ENCODE measurements around the gene PCAT7. TPM values are rescaled to one million over a fixed set of nuclear protein-coding genes. Genes with fewer than 3 reads are reported as not detected.

PCAT7 gene
- total RNA-seq, 1 experiment from 2014 or later = 4.0 TPM

DNA sequence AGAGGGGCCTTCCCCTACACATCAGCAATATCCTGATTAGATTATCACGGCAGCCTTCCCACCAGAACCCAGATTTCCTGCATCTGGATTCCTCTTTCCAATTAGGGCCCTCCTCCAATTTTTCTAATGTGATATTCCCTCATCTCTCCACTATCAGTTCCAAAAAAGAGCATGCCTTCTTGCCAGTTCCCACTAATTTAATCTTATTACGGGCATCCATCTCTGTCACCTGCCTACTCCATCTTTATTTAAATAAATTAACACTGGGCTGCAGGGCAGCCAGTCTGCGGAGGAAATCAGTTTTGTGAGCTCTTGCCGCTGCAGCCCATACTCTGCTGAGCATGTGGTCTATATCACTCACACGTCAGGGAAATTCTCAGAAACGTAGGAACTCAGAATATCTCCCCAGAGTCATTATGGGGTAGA is 55.3 kb downstream of the PCAT7 start:
- no peak overlapping the region for H3K27ac Mint-ChIP-seq
- H3K14ac ChIP-seq (ENCODE audit: insufficient read depth, low read length) = no peak overlapping the region
- H3K4me2 ChIP-seq (ENCODE audit: insufficient read depth, insufficient read length, low read length) = no peak overlapping the region
- H3K9me3 Mint-ChIP-seq = no peaks in the 10 kb centered on the region
- H2BK120ac ChIP-seq (ENCODE audit: low read depth, low read length, poor library complexity, severe bottlenecking) = no peak overlapping the region
- H4K8ac ChIP-seq (replicated peaks; ENCODE audit: insufficient read length, low read depth, low read length) = no peak overlapping the region
- no peak overlapping the region for H3K9ac ChIP-seq (ENCODE audit: extremely low read depth, insufficient read length, low read length)
- H3K79me2 ChIP-seq (ENCODE audit: insufficient read depth, low read length) = no peaks in the 10 kb centered on the region; the same call in 1 of the 2 replicates
- peaks cover 17 to 29% of the 10 kb centered on the region in 2 experiments for H3K4me1 Mint-ChIP-seq
- H3K79me1 ChIP-seq (ENCODE audit: insufficient read depth, low read depth, low read length, poor library complexity, severe bottlenecking) = no peaks in the 10 kb centered on the region
- H3K36me3 Mint-ChIP-seq (ENCODE audit: insufficient read depth in 1 of 3, low read depth in 3 of 3) = no peaks in the 10 kb centered on the region
- no CpG with 5 or more reads among the region's 6 CpGs for WGBS (ENCODE audit: extremely low coverage, insufficient read length, low lambda C conversion rate)
- peaks cover 2% of the 10 kb centered on the region; the same call in 1 of the 2 replicates for H3K4me1 ChIP-seq (ENCODE audit: insufficient read depth, low read length)
- no peak overlapping the region for H2BK15ac ChIP-seq (ENCODE audit: low read depth, low read length)
- H3K18ac ChIP-seq (ENCODE audit: insufficient read length, low read depth, low read length) = no peak overlapping the region
- H2AFZ ChIP-seq (ENCODE audit: low read length) = no peak overlapping the region
- no peaks in the 10 kb centered on the region for H3K23me2 ChIP-seq (ENCODE audit: insufficient read length, low read depth, low read length, poor library complexity, severe bottlenecking)
- H3K27me3 Mint-ChIP-seq (ENCODE audit: low read depth) = peaks cover 20% of the 10 kb centered on the region
- no peak overlapping the region for H3K4ac ChIP-seq (ENCODE audit: low read depth, low read length)
- H2AK5ac ChIP-seq (ENCODE audit: insufficient read length, low read length) = no peak overlapping the region
- H3K9me3 ChIP-seq (ENCODE audit: control insufficient read depth, low read depth, low read length) = no peaks in the 10 kb centered on the region
- no peak overlapping the region for H3T11ph ChIP-seq (ENCODE audit: low read length)
- DNase-seq = no peak
- H4K5ac ChIP-seq (ENCODE audit: insufficient read length, low read depth, low read length) = no peak overlapping the region
- no peak overlapping the region for H2BK20ac ChIP-seq (ENCODE audit: low read depth, low read length, poor library complexity, severe bottlenecking)
- H3K27me3 ChIP-seq (ENCODE audit: insufficient read depth, low read length) = no peaks in the 10 kb centered on the region
- no peak overlapping the region for H3K56ac ChIP-seq (ENCODE audit: insufficient read length, low read depth, low read length)
- no peak overlapping the region for H2BK5ac ChIP-seq (ENCODE audit: insufficient read length, low read length)
- TF ChIP-seq, protein P1, sequence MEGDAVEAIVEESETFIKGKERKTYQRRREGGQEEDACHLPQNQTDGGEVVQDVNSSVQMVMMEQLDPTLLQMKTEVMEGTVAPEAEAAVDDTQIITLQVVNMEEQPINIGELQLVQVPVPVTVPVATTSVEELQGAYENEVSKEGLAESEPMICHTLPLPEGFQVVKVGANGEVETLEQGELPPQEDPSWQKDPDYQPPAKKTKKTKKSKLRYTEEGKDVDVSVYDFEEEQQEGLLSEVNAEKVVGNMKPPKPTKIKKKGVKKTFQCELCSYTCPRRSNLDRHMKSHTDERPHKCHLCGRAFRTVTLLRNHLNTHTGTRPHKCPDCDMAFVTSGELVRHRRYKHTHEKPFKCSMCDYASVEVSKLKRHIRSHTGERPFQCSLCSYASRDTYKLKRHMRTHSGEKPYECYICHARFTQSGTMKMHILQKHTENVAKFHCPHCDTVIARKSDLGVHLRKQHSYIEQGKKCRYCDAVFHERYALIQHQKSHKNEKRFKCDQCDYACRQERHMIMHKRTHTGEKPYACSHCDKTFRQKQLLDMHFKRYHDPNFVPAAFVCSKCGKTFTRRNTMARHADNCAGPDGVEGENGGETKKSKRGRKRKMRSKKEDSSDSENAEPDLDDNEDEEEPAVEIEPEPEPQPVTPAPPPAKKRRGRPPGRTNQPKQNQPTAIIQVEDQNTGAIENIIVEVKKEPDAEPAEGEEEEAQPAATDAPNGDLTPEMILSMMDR (conservative IDR thresholded peaks at IDR 0.05) = no peak
- no peak overlapping the region for H3K27ac ChIP-seq (ENCODE audit: insufficient read length, low read depth, low read length)
- no peak overlapping the region for H3K4me3 Mint-ChIP-seq
- no peaks in the 10 kb centered on the region for H4K20me1 ChIP-seq (ENCODE audit: control insufficient read depth, insufficient read depth, insufficient read length)
- H3K23ac ChIP-seq (ENCODE audit: insufficient read length, low read depth, low read length) = no peak overlapping the region
- no peak overlapping the region for H2BK12ac ChIP-seq (ENCODE audit: insufficient read length, low read depth, low read length)
- no peak overlapping the region for H4K91ac ChIP-seq (ENCODE audit: insufficient read length, low read depth, low read length)
